NCI-H2171 (cell line): Measurements from ENCODE around the gene MRI1.
A peak's percentile ranks its signal among the peaks of the same experiment; 100 is the strongest.
"Not testable (repeated sequence)": the region's sequence is repeated elsewhere in the genome, so short reads cannot be mapped to it uniquely, and the experiment has no call there.

Experiments
- DNase-seq: peaks from one replicate; lab custom pipeline; 2025; lab: John Stamatoyannopoulos, UW

MRI1 gene

DNA sequence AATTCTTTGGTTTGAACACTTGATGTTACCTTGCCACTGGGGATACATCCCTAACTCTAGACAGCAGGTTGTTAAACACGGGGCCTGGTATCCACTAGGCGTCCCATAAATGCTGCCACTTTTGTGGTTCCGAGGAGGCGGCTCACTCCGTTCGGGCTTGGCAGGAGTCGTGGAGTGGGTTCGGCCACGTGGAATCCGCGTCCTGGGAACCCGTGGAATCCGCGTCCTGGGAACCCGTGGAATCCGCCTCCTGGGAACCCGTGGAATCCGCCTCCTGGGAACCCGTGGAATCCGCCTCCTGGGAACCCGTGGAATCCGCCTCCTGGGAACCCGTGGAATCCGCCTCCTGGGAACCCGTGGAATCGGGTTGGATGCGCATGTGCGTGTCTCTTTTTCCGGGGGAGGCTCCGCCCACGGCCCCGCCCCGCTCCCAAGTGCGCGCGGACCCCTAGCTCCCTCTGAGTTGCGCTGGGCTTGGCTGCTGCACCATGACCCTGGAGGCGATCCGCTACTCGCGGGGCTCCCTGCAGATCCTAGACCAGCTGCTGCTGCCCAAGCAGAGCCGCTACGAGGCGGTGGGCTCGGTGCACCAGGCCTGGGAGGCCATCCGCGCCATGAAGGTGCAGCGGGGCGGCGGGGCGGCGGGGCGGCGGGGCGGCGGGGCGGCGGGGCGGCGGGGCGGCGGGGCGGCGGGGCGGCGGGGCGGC is at the start of gene MRI1:
MRI1 (plus strand) TSS at position 422 of the 707 bp plus-strand sequence; CDS start at position 489, 67 bp downstream.
- peak; percentile 73 for DNase-seq

DNA sequence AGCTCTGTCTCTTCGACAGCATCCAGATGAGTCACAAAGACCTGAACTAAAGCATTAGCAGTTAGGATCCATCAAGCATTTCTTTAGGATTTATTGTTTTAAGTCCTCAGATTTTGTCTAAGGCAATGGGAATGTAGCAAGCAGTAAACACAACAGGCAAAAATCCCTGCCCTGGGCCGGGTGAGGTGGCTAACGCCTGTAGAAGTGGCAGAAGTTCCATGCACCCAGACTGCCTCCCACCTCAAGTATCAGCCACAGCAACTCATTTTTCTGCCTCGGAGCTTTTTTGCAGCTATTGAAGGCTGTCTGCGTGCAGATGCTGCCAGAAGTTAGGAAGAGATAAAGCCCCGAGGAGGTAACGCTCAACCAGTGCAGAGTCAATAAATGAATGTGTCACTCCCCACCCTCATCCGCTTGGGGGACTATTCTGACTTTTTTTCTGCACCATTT is 47.1 kb upstream of the MRI1 start:
- DNase-seq: no peak

DNA sequence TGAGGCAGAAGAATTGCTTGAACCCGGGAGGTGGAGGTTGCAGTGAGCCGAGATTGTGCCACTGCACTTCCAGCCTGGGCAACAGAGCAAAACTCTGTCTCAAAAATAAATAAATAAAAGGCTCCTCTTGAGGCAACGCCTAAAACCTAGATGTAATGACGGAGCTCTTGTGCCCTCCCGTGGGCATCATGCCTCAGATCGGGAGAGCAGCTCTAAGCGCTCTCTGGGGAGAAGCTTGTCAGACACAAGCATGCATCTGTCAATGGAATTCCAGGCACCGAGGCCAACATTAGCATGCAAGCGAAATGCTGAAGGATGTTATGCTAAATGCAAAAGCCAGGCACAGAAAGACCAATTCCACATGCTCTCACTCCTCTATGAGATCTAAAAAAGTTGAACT is 45.6 kb upstream of the MRI1 start:
- peak; percentile 96 for DNase-seq

DNA sequence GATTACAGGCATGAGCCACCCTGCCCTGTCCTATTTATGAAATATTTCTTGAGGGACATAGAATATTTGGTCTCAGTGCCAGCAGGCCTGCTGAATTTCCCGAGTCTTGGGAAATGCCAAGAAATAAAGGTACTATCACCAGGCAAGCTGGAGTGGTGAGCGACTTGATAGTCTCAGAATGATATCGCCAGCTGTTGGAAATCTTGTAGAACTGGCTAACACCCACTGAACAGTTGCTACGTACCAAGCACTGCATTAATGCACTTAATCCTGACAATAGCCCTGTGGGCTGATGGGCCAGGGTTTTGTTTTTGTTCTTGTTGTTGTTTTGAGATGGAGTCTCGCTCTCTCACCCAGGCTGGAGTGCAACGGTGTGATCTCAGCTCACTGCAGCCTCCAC is 42.2 kb upstream of the MRI1 start:
- no peak for DNase-seq

DNA sequence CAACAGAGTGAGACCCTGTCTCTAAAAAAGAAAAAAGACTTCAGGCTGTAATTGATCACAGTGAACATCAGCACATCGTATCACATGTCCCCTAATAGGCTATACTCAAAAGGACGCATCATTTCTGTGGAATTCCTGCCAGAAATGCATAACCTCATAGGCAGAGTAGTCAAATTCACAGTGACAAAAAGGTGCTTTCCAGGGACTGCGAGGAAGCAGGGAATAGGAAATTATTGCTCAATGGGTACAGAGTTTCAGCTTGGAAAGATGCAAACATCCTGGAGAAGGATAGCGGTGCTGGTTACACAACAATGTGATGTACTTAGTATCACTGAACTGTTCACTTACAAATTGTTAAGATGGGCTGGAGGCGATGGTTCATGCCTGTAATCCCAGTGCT is 41.1 kb upstream of the MRI1 start:
- DNase-seq: no peak

DNA sequence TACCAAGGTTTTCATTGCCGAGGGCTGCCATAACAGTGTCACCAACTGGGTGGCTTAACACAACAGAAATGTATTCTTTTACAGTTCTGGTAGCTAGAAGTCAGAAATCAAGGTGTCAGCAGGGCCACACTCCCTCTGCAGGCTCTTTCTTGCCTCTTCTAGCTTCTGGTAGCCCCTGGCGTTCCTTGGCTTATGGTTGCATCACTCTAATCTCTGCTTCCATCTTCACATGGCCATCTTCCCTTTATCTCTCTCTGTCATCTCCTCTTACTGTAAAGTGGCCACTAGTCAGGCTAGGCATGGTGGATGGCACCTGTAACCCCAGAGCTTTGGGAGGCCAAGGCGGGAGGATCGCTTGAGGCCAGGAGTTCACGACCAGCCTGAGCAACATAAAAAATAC is 38.0 kb upstream of the MRI1 start:
- no peak for DNase-seq

DNA sequence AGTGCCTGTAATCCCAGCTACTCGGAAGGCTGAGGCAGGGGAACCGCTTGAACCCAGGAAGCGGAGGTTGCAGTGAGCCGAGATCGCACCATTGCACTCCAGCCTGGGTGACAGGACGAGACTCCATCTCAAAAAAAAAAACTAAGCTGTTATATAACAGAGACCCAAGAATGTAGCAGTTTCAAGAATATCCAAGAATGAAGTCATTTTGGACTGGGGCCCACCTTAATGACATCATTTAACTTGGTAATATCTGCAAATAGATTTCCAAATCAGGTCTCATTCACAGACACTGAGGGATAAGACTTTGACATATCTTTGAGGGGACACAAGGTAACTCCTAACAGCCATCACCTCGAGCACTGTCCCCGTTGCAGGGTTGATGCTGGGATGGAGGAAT is 36.5 kb upstream of the MRI1 start:
- DNase-seq: no peak

DNA sequence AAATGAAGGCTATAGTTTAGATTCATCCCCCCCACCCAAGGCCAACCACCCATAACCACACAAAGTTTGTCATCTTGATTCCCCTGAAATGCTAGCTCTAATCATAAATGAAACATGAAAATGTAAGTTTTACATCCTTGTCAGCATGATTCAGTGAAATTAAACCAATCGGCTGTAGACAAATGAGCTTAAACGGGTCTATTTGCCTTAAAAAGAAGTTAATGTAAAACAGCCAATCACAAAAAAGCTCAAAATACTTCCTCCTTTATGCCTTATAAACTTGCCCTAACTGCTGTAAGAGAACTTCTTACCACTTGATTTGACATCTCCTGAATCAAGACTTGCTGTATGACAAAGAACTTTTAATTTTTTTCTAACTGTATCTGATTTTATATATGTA is 34.5 kb upstream of the MRI1 start:
- DNase-seq: no peak

DNA sequence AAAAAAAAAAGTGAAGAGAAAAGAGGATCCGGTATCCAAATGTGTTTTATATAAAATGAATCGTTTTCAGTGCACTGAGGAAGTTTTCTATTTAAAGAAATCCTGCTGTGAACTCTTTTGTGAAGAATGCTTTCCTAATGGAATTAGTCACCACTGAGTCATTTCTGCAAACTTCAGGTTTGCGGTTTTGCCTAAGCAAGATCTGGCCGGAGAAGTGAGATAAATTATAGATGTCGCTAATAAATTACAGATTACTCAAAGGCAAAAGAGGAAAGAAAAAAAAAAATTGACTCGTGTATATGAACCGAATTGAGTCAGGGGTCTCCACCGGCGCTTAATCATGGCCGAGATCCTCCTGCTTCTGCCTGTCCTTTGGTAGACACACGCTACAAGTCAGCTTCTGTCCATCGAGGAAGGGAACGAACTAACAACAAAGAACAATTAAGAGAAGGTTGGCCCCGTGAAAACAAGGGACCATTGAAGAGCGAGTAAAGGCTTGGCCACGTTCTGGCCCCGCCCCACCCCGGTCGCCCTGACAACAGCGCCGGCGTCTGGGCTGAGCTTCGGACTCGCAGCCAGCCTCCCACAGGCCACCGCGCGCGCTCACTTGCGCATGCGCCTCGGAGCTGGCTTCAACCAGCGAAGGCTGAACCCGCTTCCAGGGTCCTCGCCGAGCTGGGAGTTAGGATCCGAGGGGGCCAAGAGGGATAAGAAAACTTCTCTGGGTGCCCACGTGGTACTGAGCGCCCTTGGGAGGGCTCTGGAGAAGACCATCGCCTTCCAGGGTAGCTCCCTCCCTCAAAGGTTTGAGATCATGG is 33.0 kb upstream of the MRI1 start:
- DNase-seq: peak; percentile 90

DNA sequence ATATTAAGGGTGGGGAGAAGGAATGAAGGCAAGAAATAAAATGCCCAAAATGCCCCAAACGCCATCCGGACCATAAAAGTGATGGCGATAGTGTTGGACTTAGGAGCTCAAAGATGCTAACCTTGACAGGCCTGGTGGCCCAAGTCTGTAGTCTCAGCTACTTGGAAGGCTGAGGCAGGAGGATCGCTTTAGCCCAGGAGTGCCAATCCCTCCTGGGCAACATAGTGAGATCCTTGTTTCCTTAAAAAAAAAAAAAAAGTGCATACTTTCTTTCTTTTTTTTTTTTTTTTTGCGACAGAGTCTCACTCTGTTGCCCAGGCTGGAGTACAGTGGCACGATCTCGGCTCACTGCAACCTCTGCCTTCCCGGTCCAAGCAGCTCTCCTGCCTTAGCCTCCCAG is 32.0 kb upstream of the MRI1 start:
- no peak for DNase-seq

DNA sequence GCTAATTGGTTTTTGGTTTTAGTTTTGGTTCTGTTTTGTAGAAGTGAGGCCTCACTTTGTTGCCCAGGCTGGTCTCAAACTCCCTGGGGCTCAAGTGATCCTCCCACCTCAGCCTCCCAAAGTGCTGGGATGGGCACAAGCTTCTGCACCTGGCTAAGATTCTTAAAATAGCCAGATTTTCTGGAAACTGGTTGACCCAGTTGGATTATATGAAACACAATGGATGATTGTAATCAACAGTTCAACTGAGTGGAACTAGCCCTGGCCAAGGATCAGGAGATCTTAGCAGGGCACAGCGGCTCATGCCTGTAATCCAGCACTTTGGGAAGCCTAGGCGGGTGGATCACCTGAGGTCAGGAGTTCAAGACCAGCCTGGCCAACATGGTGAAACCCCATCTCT is 29.6 kb upstream of the MRI1 start:
- DNase-seq: no peak

DNA sequence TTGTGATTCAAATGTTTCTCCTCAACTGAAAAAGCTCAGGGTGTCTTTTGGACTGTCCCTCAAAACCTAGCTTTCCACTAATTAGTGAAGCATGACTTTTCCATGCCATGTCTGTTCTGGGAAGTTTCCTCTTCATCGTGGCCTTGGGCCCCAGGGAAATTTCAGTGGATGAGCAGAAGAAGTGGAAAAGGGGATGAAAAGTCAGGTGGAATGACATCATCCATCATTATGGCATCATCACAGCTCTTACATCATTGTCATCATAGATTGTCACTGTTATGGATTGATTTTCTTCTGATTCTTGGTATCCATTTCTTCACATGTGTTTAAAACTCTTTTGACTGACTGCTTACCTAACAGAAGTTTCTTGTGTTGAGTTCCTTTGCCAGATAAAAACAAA is 26.2 kb upstream of the MRI1 start:
- no peak for DNase-seq

DNA sequence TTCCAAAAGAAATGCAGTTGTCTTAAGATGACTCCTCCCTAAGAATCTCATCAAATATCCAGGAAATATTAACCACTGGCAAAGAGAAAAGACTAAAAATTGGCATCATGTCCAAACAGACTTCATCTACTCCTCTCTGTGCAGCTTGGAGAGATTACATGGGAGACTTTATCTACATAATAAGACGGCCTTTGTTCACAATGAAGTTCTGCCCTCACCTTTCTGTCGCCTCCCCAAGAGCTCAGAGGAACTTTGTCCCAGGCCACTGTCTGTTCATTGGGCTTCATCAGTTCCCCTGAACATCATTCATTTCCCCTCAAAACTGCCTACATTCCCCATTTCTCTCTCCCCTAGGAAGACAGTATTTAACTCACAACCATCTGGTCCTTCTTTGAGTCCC is 22.4 kb upstream of the MRI1 start:
- DNase-seq: no peak

DNA sequence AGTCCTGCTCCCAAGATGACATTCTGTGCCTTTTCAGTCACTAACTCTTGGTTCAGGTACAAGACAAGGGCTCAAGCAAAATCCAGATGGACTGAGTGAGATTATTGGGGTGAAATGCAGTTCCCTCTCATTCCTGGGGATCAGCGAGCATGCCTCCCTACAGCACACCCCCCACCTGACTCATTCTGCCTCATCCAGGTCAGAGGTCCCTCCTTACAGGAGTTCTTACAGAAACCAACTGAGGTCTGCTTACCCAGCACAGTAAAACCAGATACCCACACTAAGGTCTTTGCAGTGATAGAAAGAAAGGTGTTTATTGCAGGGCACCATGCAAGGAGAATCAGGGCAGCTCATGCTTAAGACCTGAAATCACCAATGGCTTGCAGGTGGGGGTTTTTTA is 21.6 kb upstream of the MRI1 start:
- no peak for DNase-seq

DNA sequence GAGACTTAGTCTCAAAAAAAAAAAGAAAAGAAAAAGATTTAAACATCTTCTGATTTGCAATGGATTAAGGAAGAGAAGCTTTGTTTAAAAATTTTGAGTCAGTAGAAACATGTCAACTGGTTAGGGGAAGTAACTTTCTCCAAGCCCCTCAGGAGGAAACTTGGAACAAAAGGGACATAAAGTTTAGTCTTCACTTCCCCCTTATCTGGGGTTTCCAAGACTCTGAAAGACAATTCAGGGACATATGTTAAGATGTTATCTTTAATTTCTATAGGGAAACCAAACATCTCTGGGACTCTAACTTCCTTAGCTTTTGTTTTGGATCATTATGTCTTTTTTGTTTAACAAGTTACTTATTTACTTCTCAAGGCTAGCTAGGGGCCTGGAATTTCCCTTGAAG is 20.1 kb upstream of the MRI1 start:
- no peak for DNase-seq

DNA sequence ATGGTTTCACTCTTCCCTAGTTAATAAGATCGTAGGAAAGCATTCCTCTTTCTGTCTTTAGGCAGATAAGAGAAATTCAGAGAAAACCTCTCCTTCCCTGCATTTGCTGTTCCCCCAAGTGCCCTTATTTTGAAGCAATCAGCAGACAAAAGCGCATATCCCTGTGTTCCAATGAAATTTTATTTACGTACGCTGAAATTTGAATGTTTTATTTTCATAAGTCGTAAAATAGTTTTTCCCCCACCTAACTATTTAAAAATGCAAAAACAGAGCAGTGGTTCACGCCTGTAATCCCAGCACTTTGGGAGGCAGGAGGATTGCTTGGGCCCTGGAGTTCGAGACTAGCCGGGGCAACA is 17.2 kb upstream of the MRI1 start:
- no peak for DNase-seq

DNA sequence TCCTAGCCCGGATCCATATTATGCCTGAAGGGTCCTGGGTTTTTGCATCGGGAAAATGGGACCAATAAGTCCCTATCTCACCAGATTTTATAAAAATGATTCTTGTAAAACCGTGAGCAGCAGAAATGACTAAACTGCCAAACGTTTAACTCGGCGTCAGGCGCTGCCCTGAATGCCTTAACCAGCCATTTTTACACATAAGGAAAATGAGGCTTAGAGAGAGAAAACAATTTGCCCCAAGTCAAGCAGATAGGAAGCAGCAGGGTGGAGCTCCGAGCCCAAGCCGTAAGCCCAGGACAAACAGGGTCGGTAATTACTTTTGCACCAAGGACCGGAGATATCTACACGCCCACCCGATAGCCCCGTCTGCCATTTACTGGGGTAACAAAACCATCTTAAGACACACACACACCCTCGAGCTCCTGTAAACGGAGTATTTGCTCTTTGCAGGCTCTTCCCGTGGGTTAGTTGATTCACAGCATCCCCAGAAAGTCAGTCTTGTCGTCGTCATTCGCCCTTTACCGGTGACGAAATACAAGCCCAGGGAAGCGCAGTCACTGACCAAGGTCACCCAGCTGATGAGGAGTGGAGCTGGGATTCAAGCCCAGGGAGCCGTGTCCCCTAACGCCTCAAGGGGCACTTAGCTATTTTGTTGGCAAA is 16.0 kb upstream of the MRI1 start:
- DNase-seq: no peak

DNA sequence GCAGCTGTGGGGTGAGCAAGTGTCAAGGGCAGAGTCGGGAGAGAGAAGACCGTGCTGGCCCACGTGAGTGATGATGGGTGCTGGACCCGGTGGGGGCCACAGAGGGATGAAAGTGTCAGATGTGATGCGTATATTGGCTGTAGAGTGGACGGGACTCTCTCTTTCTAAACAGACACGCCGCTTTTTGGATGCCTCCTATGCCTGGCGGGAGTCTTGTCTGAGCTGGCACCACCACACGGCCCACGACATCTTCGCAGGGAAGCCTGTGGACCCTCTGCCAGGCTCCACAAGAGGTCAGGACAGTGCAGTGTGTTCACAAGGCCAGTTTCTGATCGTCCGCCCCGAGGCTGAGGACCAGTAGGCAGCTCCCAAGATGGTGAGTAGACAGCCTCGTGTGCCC is 12.9 kb upstream of the MRI1 start:
- DNase-seq: no peak

DNA sequence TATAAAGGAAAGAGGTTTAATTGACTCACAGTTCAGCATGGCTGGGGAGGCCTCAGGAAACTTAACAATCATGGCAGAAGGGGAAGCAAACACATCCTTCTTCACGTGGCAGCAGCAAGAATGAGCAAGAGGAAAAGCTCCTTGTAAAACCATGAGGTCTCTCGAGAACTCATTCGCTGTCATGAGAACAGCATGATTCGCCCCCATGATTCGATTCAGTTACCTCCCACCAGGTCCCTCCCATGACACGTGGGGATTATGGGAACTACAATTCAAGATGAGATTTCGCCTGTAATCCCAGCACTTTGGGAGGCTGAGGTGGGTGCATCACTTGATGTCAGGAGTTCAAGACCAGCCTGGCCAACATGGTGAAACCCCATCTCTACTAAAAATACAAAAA is 10.7 kb upstream of the MRI1 start:
- DNase-seq: not testable (repeated sequence)

DNA sequence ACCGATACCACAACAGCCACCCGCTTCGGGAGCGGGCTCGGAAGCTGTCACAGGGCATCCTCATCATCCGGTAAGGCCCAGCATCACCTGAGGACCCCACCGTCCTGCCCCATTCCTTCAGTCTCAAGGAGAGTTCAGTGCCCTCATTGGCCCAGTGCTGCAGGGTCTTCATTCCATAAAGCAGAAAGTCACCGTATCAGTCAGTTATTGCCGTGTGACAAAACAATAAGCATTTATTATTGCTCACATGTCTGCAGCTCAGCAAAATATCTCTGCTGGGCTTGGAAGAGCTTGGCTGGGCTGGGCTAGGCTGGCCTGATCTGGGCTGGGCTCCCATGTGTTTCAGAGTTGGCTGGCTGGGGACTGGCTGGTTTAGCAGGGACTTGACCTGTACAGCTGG is 8.1 kb upstream of the MRI1 start:
- DNase-seq: no peak

DNA sequence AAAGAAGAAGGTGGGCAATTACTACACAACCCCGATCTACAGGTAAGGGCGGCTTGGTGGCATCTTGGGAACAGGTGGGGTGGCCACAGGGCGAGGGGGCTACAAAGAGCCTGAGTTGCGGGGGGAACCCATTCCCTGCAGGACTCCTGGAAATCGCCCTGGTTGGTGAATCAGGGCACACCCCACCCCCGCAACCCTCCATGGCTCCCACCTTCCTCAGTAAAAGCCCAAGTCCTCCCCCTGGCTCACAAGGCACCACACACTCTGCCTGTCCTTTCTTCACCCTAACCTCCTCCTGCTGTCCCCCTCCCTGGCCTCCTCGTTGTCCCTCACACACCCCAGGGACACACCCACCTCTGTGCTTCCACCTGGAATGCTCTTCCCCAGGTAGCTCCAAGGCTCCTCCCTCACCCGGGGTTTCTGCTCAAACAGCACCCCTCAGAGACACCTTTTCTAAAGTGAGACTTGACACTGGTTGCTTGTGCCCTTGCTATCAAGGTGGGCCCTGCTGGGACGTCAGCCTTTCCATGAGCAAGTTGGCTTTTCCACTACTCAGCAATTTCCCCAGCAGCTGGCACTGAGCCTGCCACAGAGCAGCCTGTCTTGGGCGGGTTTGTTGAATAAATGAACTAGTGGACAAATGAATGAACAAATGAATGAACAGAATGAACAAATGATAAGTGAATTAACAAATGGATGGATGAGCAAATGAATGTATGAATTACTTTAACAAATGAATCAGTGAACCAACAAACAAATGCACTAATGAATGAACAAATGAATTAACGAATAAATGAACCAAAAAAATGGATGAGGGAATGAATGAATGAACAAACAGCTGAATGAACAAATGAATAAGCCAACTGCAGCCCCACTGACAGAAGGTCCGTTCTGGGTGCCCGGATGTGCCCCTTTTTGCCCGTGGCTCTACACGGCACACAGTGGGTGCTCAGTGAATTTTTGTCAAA is 6.2 kb upstream of the MRI1 start:
- DNase-seq: no peak

DNA sequence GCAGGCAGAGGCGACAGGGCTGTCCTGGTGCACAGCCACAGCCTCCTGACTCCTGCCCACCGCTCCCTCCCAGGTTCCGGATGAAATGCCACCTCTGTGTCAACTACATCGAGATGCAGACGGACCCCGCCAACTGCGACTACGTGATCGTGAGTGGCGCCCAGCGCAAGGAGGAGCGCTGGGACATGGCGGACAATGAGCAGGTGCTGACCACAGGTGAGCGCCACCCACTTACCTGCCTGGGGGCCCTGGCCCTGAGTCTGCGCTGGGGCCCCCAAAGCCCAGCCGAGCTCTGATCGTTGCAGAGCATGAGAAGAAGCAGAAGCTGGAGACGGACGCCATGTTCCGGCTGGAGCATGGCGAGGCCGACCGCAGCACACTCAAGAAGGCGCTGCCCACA is 5.5 kb upstream of the MRI1 start:
- no peak for DNase-seq
